ENCODE data around the gene AADACL2. TPM values are rescaled to one million over a fixed set of nuclear protein-coding genes. Genes with fewer than 3 reads are reported as not detected.

The AADACL2 gene
- total and polyA plus RNA-seq, 2 experiments from 2014 or later = not detected

GRCh38 chr3:151765685-151766084 is 32.0 kb downstream of the AADACL2 start (continued):
- TF ChIP-seq JUNB (IDR thresholded peaks at IDR 0.05; ENCODE audit: unreplicated experiment) (no peak), EZH2 (IDR thresholded peaks at IDR 0.05; ENCODE audit: low read depth, unreplicated experiment) (no peak), POLR2AphosphoS5 (IDR thresholded peaks at IDR 0.05; ENCODE audit: low read depth) (no peak)

DNA sequence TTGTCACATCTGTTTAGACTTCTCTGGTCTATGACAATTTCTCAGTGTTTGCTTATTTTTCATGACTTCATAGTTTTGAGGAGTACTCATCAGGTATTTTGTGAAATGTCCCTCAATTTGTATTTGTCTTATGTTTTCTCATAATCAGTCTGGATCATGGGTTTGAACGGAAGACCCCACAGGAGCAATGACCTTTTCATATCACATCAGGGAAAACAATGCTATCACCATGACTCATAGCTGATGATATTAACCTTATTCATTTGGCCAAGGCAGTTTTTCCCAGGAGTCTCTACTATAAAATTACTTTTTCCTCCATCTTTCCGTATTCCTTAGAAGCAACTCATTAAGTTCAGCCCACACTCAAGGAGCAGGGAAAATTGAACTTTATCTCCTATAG is 32.7 kb downstream of the AADACL2 start:
- H3K4me1 Mint-ChIP-seq = peaks cover 7% of the 10 kb centered on the region; the same call in 1 of the 3 replicates
- H3K9me3 Mint-ChIP-seq = no peaks in the 10 kb centered on the region
- Histone ChIP-seq H3K4me3 (no peak overlapping the region), H3F3A (replicated peaks; ENCODE audit: low read depth) (no peaks in the 10 kb centered on the region), H3K9me2 (ENCODE audit: insufficient read depth) (no peaks in the 10 kb centered on the region), H3K27ac (ENCODE audit: low read depth) (no peak overlapping the region), H3K79me2 (replicated peaks; ENCODE audit: insufficient read depth) (no peaks in the 10 kb centered on the region), H3K4me2 (no peak overlapping the region), H4K20me1 (replicated peaks; ENCODE audit: insufficient read depth) (no peaks in the 10 kb centered on the region), H3K4me1 (ENCODE audit: insufficient read depth) (no peaks in the 10 kb centered on the region), H3K36me3 (ENCODE audit: insufficient read depth) (no peaks in the 10 kb centered on the region), H2AFZ (no peak overlapping the region), H3K27me3 (ENCODE audit: insufficient read depth) (no peaks in the 10 kb centered on the region)
- no peaks in the 10 kb centered on the region for H3K36me3 Mint-ChIP-seq (ENCODE audit: low read depth)
- H3K27me3 Mint-ChIP-seq (ENCODE audit: insufficient read depth, low read depth, poor library complexity) = no peaks in the 10 kb centered on the region
- no peak for ATAC-seq
- no peak overlapping the region for H3K4me3 Mint-ChIP-seq
- DNase-seq (ENCODE audit: low spot score) = no peak
- TF ChIP-seq CREB1 (CRISPR knock-in tag; IDR thresholded peaks at IDR 0.05; ENCODE audit: low read depth) = no peak
- TF ChIP-seq, protein P1, sequence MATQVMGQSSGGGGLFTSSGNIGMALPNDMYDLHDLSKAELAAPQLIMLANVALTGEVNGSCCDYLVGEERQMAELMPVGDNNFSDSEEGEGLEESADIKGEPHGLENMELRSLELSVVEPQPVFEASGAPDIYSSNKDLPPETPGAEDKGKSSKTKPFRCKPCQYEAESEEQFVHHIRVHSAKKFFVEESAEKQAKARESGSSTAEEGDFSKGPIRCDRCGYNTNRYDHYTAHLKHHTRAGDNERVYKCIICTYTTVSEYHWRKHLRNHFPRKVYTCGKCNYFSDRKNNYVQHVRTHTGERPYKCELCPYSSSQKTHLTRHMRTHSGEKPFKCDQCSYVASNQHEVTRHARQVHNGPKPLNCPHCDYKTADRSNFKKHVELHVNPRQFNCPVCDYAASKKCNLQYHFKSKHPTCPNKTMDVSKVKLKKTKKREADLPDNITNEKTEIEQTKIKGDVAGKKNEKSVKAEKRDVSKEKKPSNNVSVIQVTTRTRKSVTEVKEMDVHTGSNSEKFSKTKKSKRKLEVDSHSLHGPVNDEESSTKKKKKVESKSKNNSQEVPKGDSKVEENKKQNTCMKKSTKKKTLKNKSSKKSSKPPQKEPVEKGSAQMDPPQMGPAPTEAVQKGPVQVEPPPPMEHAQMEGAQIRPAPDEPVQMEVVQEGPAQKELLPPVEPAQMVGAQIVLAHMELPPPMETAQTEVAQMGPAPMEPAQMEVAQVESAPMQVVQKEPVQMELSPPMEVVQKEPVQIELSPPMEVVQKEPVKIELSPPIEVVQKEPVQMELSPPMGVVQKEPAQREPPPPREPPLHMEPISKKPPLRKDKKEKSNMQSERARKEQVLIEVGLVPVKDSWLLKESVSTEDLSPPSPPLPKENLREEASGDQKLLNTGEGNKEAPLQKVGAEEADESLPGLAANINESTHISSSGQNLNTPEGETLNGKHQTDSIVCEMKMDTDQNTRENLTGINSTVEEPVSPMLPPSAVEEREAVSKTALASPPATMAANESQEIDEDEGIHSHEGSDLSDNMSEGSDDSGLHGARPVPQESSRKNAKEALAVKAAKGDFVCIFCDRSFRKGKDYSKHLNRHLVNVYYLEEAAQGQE (IDR thresholded peaks at IDR 0.05; ENCODE audit: unreplicated experiment) = no peak
- TF ChIP-seq ZNF462 (CRISPR knock-in tag; IDR thresholded peaks at IDR 0.05) = no peak
- no peak overlapping the region for H3K27ac Mint-ChIP-seq
